ENCODE data around the gene OCA2. TPM values are rescaled to one million over a fixed set of nuclear protein-coding genes. Genes with fewer than 3 reads are reported as not detected.
A peak's percentile ranks its signal among the peaks of the same experiment; 100 is the strongest.

The OCA2 gene
- polyA plus RNA-seq, 1 experiment: not detected

DNA sequence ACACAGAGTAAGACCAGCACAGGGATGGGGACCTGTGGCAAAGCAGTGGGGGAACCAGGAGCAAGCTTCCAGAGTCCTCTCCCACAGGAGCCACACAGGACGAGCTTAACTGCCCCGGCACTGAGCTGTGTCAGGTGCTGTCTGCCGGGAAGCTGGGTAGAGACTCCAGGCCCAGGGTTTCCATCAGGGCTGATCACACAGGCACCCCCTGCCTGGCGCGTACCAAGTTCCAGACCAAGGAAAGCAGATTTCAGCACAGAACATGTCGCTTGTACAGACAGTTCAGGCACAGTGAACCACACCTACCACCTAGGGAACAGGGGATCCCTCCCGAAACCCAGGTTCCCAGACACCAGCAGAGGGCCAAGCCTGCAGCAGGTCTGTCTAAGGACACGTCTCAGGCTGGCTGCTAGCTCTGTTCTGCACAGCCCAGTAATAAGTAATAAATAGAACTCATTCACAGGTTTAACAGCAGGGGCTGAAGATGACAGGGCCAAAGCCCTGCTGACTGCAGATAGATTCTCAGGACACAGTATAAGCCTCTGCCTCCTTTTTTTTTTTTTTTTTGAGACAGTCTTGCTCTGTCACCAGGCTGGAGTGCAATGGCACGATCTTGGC is 30.2 kb upstream of the OCA2 start:
- POLR2A ChIA-PET: no interaction called here

DNA sequence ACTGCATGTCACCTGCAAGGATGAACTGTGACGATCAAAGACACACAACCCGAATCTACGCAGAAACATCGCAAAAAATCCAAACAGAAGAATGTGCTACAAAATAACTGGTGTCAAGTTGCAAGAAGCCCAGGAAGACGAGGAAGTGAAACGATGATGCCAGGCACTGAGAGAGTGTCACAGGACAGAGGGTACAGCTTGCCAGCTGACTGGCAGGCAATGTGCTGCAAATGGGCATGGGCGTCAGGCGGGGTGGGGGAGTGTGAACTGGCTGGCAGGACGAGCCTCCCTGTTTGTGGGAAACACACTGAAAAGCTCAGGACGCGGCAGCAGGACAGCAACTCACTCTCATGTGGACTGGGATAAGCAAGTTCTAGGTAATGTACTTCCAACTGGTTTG is 28.9 kb upstream of the OCA2 start:
- Histone ChIP-seq H3K27ac (ENCODE audit: low read depth, low read length) (no peak overlapping the region), H3K27me3 (ENCODE audit: control insufficient read depth, insufficient read depth, low read length) (no peaks in the 10 kb centered on the region), H3K9me3 (ENCODE audit: control insufficient read depth, insufficient read depth, low read length) (no peaks in the 10 kb centered on the region), H3K4me3 (ENCODE audit: low read depth, low read length) (no peak overlapping the region)
- DNase-seq (ENCODE audit: low read depth, low spot score): no peak
- CTCF ChIA-PET: interaction anchor here (3.4 kb wide), 1 partner anchor 12 kb away, joined by 40 read pairs; no protein-coding TSS in a partner anchor
- POLR2A ChIA-PET: no interaction called here
- TF ChIP-seq, protein P1, sequence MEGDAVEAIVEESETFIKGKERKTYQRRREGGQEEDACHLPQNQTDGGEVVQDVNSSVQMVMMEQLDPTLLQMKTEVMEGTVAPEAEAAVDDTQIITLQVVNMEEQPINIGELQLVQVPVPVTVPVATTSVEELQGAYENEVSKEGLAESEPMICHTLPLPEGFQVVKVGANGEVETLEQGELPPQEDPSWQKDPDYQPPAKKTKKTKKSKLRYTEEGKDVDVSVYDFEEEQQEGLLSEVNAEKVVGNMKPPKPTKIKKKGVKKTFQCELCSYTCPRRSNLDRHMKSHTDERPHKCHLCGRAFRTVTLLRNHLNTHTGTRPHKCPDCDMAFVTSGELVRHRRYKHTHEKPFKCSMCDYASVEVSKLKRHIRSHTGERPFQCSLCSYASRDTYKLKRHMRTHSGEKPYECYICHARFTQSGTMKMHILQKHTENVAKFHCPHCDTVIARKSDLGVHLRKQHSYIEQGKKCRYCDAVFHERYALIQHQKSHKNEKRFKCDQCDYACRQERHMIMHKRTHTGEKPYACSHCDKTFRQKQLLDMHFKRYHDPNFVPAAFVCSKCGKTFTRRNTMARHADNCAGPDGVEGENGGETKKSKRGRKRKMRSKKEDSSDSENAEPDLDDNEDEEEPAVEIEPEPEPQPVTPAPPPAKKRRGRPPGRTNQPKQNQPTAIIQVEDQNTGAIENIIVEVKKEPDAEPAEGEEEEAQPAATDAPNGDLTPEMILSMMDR (IDR thresholded peaks at IDR 0.05; ENCODE audit: low read depth, low read length): no peak

More for the DNA sequence above, 30.2 kb upstream of the OCA2 start:
- CTCF ChIA-PET: interaction anchor here (0.6 kb wide), 1 partner anchor 1240 kb away, joined by 4 read pairs; no protein-coding TSS in a partner anchor
- Histone ChIP-seq H3K4me3 (ENCODE audit: low read depth, low read length) (no peak overlapping the region), H3K9me3 (ENCODE audit: control insufficient read depth, insufficient read depth, low read length) (no peaks in the 10 kb centered on the region), H3K27me3 (ENCODE audit: control insufficient read depth, insufficient read depth, low read length) (no peaks in the 10 kb centered on the region), H3K27ac (ENCODE audit: low read depth, low read length) (no peak overlapping the region)
- no peak for DNase-seq (ENCODE audit: low read depth, low spot score)
- TF ChIP-seq, protein P1 (IDR thresholded peaks at IDR 0.05; ENCODE audit: low read depth, low read length): no peak

DNA sequence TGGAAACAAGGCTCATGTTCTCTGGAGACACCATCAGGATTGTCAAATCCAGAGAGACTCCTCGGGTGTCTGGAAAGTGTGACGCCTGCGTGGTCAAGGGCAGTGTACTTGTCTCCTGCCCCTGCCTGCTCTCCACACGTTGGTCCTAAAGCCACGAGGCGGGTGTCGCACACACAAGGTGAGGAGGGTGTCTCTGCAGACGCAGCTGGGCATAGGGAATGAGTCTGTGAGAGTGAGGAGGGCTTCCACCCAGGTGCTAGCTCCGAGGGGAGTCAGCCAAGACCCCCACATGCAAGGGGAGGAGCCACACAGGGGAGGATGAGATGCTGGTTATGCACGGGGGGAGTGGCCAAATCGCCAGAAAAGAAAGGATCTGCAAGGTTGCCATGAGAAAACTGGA is 27.9 kb upstream of the OCA2 start:
- no peak overlapping the region for H3K27ac ChIP-seq (ENCODE audit: low read depth, low read length)
- ChIA-PET CTCF (interaction anchor here (0.5 to 3.8 kb wide), 9 partner anchors 9 to 133 kb away, joined by 3 to 40 read pairs (median 8); partner anchors contain the start of gene OCA2), POLR2A (no interaction called here)
- TF ChIP-seq, protein P1 (IDR thresholded peaks at IDR 0.05; ENCODE audit: low read depth, low read length): no peak
- no peak for DNase-seq (ENCODE audit: low read depth, low spot score)
- no peaks in the 10 kb centered on the region for H3K9me3 ChIP-seq (ENCODE audit: control insufficient read depth, insufficient read depth, low read length)
- no peak overlapping the region for H3K4me3 ChIP-seq (ENCODE audit: low read depth, low read length)
- H3K27me3 ChIP-seq (ENCODE audit: control insufficient read depth, insufficient read depth, low read length): no peaks in the 10 kb centered on the region

DNA sequence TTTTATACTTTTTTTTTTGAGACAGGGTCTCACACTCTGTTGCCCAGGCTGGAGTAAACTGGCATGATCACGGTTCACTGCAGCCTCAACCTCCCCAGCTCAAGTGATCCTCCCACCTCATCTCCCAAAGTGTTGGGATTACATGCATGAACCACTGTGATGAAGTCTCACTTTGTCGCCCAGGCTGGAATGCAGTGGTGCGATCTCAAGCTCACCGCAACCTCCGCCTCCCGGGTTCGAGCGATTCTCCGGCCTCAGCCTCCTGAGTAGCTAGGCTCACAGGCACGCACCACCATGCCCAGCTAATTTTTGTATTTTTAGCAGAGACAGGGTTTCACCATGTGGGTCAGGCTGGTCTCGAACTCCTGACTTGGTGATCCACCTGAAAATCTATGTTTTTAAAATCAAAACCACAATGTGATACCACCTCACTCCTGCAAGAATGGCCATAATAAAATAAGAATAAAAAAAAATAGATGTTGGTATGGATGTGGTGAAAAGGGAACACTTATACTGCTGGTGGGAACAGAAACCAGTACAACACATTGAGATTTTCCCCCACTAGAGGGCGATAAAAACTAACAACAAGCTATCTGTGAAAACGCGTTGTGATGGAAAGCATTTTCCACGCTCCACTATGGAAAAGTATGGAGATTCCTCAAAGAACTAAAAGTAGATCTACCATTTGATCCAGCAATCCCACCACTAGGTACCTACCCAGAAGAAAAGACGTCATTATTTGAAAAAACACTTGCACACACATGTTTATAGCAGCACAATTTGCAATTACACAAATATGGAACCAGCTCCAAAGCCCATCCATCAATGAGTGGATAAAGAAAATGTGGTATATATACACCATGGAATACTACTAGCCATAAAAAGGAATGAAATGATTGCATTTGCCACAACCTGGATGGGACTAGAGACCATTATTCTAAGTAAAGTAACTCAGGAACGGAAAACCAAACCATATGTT is 26.8 kb upstream of the OCA2 start:
- no peak overlapping the region for H3K27ac ChIP-seq (ENCODE audit: low read depth, low read length)
- TF ChIP-seq, protein P1 (IDR thresholded peaks at IDR 0.05; ENCODE audit: low read depth, low read length): peak; percentile 60
- H3K4me3 ChIP-seq (ENCODE audit: low read depth, low read length): no peak overlapping the region
- no peaks in the 10 kb centered on the region for H3K9me3 ChIP-seq (ENCODE audit: control insufficient read depth, insufficient read depth, low read length)
- CTCF ChIA-PET: interaction anchor here (0.6 to 3.8 kb wide), 24 partner anchors 10 to 134 kb away, joined by 3 to 40 read pairs (median 5); partner anchors contain the start of gene OCA2
- POLR2A ChIA-PET: no interaction called here
- H3K27me3 ChIP-seq (ENCODE audit: control insufficient read depth, insufficient read depth, low read length): no peaks in the 10 kb centered on the region
- peak; percentile 24 for DNase-seq (ENCODE audit: low read depth, low spot score)
